NK-92 (cell line): ENCODE data around the gene KLHL40.

Experiments
- DNase-seq: peaks from one replicate; lab custom pipeline; 2025; ENCODE audit not compliant: unreplicated experiment; lab: John Stamatoyannopoulos, UW

The KLHL40 gene

DNA sequence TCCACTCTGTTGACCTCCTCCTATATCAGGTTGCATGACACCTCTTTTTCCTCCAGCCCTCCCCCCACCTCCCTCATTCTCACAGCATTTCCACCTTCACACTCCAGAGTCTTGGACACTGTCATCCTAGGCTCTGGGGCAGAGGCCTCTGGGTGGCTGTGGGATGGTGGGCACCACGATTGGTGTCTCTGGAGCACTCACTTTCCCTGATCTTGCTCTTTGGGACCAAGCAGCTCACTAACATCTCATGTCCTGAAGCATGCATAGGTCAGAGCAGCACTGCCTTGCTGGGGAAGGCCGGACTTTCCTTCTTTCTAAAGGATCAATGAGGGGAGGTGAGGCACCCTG lies 16.9 kb upstream of the KLHL40 start:
- DNase-seq = no peak

DNA sequence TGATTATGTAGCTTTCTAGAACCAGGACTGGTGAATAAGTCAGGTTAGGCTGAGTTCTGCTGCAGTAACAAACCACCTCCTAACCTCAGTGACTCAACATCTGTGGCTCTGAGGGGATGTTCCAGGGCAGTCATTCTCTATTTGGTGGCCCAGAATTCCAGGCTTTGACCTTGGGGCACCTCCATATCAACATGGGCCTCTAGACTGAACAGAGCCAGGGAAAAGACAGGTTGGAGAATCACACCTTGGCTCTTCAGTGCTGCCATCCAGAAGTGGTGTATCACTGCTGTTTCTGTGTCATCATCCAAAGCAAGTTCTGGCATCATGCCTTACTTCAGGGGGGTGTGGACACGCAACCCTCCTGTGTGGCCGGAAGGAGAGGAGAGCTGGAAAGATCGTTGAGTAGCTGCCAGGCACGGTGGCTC lies 16.5 kb upstream of the KLHL40 start:
- no peak for DNase-seq

DNA sequence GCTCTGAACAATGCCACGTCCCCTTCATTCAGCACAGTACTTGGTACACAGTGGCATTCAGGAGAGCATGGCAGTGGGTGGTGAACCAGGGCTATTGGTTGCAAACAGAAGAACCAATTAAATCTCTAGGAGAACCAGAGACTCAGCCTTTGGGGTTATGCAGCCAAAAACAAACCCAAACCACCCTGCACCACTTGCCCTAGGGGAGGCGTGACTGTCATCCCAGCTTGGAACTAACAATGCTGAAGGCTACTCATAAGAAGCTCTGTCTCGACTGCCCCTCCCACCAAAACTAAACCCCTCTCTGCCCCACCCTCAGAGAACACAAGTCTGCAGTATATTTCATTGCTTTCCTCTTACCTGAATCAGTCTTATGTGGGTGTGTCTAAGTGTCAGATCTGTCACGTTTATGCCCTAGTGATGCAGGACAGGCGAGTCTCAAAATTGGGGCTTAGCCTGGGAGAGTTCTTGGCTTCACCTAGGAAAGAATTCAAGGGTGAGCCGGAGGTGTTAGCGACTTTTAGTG lies 15.2 kb upstream of the KLHL40 start:
- DNase-seq = no peak

DNA sequence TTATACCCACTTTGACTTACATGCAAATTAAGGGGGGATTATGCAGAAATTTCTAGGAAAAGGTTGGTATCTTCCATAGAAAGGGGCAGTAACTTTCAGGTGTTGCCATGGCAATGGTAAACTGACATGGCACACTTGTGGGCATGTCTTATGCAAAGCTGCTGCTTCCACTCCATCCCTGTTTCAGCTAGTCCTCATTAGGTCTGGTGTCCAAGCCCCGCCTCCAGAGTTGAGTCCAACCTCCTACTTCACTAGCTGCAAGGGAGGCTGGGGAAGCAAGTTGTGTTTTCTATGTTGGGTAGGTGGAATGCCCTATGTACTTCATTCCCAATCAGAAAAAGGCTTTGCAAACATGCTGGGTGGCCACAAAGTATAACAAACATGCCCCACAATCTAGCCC lies 14.7 kb upstream of the KLHL40 start:
- no peak for DNase-seq

DNA sequence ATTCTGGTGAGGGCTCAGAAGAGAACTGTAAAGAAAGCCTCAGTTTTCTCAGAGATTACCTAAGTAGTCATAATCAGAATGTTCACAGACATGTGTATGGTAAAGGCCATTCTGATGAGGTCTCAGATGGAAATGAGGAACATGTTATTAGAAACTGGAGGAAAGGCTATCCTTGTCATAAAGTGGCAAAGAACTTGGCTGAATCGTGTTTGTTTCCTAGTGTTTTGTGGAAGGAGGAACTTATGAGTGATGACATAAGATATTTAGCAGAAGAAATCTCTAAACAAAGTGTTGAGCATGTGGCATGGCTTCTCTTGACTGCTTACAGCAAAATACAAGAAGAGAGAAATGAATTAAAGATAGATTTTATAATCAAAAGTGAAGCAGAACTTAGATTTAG lies 12.8 kb upstream of the KLHL40 start:
- no peak for DNase-seq

DNA sequence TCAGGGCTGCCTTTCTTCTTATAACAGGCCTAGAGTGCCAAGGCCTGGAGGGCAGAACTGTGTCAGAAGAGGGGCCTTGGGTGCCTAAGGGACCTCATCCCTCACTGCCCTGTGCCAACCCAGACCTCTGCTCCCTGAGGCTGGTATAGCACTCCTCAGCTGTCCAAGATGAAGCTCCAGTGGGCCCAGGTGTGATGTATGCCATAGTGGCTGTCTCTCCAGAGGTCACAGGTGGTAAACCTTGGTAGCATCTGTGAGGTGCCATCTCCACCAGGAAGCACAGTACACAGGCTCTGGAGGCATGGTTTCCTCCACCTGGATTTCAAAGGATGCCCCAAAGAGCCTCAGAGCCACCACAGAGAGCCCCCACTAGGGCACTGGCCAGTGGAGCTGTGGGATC lies 12.3 kb upstream of the KLHL40 start:
- no peak for DNase-seq

DNA sequence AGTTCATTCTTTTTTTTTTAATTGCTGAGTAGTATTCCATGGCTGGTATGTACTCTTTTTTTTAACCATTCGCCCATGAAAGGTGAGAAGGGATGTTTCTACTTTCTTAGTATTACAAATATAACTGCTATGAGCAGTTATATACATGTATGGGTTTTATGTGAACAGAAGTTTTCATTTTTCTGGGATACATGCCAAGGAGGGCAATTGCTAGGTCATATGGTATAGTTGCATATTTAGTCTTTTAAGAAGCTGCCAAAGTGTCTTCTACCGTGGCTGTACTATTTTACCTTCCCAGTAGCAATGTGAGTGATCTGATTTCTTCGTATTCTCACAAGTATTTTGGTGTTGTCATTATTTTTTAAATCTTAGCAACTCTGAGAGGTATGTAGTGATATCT lies 11.2 kb upstream of the KLHL40 start:
- DNase-seq = no peak

DNA sequence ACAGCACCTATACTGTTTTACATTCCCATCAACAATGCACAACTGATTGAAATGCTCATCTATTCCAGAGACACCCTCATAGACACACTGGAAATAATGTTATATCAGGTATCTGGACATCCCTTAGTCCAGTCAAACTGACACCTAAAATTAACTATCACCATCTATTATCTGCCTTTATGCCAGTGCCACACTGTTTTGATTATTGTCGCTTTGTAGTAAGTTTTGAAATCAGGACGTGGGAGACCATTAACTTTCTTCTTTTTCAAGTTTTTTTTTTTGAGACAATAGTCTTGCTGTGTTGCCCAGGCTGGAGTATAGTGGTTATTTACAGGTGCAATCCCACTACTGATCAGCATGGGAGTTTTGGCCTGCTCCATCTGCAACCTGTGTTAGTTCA lies 9.4 kb upstream of the KLHL40 start:
- no peak for DNase-seq

DNA sequence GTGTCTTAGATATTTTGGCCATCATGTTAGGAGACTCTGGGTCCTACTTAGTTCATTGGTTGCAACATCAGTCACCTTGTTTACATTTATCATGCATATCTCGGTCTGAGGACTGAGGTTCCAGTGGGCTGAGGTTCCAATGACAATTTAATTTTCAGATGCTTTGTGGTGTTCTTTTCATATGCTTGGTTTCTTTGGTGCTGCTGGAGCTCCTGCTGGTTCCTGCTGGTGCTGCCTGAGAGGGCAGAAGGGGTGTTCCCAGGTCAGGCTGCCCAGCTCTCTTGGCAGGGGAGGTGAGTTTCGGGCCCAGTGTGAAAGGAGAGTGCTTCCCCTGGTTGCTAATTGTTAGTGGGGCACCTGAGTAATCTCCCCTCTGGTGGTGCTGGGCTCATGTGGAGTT lies 6.9 kb upstream of the KLHL40 start:
- DNase-seq = no peak

DNA sequence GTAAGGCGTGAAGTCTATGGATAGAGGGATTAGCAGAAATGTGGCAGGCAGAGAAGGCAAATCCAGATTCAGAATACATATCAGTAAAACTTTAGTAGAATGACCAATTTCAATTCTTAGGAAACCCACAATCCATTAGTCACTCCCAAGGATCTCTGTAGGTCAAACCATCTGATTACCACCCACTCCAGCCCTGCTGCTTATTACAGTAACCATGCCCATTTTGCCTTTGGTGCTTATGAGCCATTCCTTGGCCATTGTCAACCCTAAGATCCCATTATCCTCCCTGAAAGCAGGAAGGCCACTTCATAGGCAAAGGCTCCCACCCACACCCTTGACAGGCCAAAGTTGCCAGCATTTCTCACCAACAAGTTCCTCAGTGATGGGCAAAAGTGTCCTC lies 5.1 kb upstream of the KLHL40 start:
- no peak for DNase-seq

DNA sequence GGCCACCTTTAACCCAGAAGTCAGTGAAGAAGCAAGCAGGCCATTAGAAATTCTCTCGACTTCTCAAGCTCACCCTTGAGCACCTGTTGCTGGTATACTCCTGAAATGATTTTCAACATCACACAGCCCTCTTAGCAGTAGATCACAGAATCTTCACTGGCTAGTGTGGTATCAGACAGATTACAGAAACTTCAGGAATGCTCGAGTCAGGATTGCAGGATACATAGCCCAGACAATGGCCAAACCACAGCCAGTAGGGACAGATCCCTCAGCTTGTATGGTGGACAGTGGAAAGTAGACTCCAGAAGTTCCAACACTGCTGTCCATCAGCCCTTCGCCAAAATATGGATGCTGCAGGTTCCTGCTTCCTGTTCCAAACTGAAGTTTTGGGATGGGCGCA lies 4.5 kb upstream of the KLHL40 start:
- DNase-seq = no peak

DNA sequence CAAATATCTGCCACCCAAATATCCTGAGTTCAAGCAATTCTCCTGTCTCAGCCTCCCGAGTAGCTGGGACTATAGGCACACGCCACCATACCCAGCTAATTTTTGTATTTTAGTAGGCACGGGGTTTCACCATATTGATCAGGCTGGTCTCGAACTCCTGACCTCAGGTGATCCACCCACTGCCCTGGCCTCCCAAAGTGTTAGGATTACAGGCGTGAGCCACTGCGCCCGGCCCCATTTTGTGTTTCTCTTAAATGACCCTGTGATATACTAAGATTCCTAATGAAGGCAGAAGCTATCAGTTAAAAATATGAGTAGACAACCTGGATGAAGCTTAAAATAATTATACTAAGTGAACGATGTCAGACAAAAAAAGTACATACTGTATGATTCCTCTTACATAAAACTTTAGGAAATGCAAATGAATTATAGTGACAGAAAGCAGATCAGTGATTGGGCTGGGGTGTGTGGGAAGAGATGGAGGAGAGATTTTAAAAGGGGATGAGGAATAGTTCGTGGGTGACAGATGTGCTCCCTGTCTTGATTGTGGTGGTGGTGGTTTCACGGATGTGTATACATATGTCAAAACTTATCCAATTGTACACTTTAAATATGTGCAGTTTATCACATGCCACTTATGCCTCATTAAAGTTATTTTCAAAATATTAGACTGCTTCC lies 3.8 kb upstream of the KLHL40 start:
- no peak for DNase-seq

DNA sequence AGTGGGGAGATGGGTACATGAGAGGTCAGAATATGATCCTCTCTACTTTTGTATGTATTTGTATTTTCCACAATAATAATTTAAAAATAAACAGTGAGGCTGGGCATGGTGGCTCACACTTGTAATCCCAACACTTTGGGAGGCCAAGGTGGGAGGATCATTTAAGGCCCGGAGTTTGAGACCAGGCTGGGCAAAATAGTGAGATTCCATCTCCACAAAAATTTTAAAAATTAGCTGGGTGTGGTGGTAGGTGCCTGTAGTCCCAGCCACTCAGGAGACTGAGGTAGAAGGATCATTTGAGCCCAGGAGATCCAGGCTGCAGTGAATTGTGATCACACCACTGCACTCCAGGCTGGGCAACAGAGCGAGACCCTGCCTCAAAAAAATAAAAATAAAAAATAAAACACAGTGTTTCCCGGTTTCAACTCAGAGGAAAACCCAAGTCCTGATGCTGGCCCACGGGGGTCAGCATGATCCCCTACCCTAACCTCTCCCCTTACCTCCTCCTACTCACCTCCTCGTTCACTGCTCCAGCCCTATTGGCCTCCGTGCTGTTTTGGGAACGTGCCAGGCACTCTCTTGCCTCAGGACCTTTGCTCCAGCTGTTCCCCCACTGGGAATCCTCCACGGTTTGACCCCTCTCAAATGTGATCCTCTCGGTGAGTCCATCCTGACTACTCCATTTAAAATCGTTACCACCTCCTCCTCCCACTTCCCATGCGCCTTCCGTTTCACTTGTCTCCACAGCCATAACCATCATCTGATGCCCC lies 2.9 kb upstream of the KLHL40 start:
- DNase-seq = no peak

DNA sequence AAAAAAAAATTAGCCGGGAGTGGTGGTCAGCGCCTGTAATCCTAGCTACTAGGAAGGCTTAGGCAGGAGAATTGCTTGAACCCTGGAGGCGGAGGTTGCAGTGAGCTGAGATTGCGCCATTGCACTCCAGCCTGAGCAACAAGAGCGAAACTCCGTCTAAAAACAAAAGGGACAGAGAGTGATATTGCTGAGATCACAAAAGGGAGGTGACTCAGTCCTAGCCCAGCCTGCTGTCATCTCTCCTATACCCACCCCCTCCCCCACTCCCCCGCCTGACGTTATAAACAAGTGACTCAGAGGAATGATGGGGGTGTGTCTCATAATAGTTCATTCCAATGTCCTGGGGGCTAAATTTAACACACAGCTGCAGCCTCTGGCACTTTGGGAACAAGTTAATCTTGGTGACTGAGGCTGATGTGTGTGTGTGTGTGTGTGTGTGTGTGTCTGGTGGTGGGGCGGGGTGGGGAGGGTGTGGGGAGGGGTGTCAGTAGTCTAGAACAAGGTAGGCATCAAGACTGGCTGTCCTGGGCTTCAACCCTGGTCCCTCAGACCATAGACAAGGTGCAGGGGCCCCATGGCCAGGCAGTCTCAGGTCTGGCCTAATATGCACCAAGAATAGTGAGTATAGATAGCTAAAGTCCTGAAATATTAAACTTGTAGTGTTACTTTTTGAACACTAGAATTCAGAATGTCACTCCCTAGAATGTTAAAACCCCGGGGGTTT lies 1.3 kb upstream of the KLHL40 start:
- no peak for DNase-seq

DNA sequence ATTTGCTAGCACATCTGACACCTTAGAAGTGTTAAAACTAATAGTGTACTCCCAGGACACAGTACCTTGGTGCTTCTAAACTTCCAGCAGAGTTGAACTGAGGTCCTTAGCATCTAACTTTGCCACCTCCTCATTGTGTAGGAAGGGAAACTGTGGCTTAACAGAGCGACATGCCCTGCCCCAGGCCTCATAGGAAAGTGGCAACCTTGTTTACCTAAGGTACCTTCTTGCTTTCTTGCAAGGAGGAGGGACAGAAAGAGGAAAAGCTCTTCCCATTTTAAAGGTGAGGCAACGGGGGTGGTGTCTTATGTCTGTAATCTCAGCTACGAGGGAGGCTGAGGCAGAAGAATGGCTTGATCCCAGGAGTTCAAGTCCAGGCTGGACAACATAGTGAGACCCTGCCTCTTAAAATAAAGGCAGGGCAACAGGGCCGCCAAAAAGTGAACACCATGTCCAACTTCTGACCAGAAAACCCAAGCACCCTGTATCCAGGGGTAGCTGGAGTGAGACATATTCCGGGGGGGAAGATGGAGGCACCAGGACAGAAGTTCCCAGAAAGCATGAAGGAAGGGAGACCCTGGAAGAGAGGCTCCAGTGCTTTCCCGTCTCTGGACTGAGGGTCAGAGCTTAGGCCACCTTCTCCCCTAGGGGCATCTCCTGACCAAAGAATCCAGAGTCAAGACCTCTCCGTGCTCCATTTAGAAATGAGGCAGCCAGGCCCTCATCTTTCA lies 540 bp upstream of the KLHL40 start:
- DNase-seq = no peak

DNA sequence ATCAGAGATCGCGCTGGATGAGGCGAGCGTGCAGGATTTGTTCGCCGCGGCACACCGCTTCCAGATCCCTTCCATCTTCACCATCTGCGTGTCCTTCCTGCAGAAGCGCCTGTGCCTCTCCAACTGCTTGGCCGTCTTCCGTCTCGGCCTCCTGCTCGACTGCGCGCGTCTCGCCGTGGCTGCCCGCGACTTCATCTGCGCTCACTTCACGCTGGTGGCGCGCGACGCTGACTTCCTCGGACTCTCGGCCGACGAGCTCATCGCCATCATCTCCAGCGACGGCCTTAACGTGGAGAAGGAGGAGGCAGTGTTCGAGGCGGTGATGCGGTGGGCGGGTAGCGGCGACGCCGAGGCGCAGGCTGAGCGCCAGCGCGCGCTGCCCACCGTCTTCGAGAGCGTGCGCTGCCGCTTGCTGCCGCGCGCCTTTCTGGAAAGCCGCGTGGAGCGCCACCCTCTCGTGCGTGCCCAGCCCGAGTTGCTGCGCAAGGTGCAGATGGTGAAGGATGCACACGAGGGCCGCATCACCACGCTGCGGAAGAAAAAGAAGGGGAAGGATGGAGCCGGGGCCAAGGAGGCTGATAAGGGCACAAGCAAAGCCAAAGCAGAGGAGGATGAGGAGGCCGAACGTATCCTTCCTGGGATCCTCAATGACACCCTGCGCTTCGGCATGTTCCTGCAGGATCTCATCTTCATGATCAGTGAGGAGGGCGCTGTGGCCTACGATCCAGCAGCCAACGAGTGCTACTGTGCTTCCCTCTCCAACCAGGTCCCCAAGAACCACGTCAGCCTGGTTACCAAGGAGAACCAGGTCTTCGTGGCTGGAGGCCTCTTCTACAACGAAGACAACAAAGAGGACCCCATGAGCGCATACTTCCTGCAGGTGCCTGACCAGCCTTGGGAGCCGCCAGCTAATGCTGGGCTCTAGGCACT lies 819 bp downstream of the KLHL40 start:
- DNase-seq = no peak

DNA sequence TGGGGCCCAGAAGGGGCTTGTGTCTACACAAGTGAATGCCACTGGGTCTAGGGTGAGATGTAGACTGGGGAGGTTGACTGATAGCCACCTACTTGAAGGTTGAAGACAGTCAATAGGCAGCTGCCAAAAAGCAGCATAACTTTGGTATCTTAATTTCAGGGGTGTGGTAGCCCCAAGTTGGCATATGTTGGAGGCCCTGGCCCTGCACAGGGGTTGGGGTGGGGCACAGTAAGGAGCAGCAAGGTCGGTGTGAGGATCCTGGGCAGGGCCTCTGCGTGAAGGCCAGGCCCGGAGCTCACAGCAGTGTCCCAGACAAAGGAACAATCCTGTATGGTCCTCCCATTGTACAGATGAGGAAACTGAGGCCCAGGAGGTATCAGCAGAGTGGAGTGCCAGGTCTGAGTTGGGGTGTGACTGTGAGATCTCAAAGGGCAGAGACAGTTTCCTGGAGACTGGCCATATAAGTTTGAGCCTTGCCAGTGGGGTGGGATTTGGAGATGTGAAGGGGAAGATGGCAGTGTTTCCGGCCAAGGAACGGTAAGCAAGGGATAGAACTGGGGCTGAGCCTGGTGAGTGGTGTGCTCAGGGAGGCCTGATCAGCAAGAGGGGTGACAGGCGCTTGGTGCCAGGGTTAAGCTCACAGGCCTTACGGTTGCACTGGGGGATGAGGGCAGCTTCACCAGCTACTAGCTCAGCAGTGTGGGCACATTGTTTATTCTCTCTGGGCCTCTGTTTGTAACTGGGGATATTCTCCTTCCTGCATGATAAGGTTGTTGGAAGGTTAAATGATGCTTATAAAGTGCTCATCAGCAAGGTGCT lies 1.7 kb downstream of the KLHL40 start:
- DNase-seq = no peak

DNA sequence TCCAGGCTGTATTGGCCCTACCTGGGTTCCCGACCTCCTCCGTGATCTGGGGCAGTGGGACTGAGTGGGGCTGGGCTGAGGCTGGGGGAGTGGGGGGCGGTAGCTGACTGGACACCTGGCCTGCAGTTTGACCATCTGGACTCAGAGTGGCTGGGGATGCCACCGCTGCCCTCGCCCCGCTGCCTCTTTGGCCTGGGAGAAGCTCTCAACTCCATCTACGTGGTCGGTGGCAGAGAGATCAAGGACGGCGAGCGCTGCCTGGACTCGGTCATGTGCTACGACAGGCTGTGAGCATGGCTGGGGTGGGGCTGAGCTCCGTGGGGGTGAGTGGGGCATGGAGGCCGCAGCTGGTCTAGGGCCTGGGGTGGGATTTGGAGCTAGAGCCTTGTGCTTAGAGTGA lies 2.7 kb downstream of the KLHL40 start:
- no peak for DNase-seq
